NCI-H2029 (cell line): ENCODE measurements around the gene TUBE1.

Experiments used
- DNase-seq: peaks from one replicate; lab custom pipeline; 2025; lab: John Stamatoyannopoulos, UW

Gene TUBE1

GRCh38 chr6:112033791-112034615 lies 53.3 kb downstream of the TUBE1 start:
- DNase-seq: no peak

DNA sequence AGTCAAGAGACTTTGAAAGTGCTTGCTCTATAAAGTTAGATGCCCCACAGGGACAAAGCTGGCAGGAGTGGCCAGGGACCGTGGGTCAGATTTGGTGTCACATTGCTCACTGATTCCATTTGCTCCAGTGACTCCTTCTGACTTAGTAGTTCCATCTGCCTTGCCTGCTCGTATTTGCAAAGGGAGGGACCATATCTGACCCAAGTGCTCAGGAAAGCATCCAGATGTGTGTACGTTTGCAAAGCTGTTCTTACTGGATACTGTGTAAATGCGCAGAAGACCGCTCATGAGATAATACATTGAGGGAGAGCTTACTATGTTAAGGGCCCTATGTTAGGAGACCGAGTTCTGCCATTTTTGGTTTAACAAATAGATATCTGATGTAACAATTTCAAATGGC lies 54.6 kb downstream of the TUBE1 start:
- DNase-seq: no peak

DNA sequence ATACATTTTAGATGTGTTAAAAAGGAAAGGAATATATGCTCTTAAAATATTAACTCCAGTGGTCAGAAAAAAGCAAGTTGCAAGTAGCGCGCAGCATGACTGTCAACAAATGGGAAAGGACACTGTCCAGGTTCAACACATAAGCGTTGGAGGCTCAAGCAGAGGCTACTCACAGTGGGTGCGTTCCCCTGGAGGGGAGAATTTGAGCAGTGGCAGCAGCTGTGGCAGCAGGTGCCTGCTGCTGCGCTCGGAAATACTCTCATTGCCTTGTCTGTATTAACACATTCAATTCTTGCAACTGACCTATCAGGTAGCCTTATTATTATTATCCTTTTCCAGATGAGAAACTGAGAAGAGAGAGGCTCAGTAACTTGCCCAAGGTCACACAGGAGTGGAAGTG lies 55.3 kb downstream of the TUBE1 start:
- DNase-seq: no peak

- no peak for DNase-seq
These were observed 56.2 kb downstream of the TUBE1 start for GRCh38 chr6:112030961-112031660.

DNA sequence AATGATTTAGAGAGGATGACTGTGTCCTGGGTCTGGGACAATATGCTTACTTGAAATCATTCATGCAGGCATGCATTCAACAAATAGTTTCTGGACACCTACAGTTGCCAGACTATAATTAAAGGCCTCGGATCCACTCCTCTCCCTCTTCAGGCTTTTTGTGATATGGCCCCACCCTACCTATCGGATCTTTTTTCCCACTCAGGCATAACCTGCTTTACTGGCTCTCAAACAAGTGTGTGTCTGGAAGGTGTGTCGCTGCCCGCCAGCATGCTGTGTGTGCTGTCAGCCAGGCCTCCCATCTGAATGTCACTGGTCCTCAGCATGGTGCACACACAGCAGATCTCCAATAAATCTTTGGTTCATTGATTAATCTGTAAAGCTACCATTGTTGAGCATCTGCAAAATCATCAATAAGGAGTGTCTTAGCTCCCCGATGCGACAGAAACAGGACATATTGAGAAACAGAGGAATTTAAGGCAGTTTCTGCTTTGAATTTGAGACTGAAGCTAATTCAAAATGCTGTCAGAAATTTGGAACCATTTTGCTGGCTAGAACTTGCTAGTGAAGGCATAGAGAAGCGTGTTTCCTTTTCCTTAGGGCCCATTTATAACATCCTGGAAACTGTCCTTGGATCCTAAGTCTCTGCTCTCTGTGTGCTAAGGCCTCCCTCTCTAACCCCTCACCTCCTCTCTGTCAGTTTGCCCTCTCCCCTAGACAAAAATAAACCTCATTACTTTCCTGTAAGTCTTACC lies 56.9 kb downstream of the TUBE1 start:
- DNase-seq: no peak

- DNase-seq: peak; percentile 49
These were observed 58.0 kb downstream of the TUBE1 start for GRCh38 chr6:112029045-112029822.

DNA sequence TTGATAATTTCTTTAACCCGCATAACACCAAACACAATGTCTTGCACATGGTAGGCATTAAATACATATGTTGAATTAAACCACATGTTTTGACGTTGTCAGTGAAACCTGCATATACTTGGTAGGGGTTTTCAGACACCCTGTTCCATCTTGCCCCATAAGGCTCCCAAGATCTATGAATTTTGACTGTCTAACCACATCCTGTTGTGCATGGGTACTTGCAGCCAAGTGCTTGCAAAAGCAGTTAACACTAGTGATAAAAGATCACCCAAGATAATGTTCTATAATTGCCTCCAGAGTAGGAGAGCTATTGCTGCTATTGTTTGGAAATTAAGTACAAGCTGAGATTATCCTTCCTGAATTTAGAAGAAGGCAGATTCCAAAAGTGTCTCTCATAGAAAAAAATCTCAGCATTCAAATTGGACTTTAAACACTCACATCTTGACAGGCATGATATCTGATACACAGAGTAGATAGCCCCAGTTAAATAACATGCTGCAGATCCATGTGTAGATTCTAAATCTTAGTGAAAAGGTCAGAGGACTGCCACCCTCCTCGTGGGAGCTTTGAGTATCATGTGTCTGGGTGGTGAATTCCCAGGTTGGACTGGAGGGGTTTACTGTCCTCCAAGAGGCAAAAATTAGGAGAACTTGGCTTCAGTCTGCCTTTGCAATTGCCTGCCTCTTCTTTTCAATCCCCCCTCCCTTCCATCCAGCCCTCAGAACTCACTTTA lies 59.2 kb downstream of the TUBE1 start:
- DNase-seq: no peak

GRCh38 chr6:112026933-112027332 lies 60.3 kb downstream of the TUBE1 start:
- no peak for DNase-seq

GRCh38 chr6:112024464-112024863 lies 62.8 kb downstream of the TUBE1 start:
- DNase-seq: no peak

DNA sequence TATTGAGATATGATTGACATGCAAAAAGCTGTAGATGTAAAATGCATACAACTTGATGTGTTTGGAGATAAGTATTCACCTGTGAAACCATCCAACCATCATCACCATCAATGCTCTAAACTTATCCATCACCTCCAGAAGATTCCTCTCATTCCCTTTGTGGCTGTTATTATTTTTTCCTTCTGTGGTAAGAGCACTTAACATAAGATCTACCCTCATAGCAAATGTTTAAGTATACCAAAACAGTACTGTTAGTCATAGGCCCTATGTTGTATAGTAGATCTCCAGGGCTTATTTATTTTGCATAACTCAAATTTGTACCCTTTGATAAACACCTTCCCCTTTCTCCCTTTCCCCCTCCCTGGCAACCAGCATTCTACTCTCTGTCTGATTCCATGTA lies 64.5 kb downstream of the TUBE1 start:
- DNase-seq: no peak

DNA sequence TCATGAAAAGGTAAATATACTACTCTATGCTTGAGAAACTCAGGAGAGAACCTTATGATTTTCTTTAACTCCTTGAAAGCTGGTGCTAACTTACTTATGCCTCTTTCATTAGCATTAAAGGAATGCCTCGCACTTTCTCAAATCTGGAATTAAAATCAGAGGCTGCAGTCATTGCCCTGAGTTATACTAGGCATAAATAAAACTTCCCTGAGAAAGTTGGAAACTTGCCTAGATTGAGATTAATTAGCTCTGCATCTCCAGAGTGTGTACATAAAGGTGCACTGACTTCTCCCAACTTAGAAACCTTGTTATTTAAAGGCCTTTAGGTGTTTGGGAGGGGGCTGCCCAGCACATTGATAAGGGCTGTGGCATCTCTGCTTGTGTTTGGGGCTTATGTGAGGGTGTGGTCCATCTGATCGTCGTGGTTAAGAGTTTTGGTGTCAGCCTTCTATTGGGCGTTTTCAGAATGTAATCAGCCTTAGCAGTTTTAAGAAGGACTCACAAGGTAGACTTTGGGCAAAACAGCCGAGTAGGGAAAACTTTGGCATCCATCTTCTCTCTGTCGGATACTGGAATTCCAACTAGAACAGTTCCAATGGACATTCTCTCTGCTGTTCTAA lies 65.5 kb downstream of the TUBE1 start:
- DNase-seq: no peak
